ENCODE data around the gene COX7A2.

The COX7A2 gene

DNA sequence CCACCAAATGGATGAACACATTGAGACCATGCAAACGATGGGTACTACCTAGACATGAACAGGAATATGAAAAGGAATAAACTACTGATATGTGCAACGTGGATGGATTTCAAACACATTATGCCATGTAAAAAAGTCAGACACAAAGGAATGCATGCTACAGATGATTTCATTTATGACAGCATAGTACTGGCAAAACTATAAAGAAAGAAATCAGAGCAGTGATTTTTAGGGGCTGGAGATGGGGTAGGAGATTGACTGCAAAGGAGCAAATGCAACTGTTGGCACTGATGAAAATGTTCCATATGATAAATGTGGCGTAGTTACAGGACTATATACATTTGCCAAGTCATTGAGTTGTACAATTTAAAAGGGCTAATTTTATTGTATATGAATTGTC, 24.3 kb downstream of the COX7A2 start:
- no peak for DNase-seq

DNA sequence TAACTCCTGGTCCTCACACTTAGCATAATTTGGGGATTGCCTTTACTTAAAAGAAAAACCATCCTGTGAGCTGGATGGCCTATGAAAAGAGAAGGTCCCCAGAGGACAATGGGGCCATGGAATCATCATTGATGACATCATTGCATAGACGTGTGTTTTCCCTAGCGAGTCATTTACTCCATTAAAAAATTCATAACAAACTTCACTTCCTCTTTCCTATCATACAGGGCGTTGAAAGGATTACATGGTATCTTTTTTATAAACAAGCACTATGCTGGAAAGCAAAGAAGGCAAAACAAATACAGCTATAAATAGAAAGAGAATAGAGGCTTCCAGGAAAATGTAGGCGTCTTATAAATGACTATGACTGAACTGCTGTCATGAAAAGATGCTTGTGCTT, 26.4 kb downstream of the COX7A2 start:
- DNase-seq: no peak

DNA sequence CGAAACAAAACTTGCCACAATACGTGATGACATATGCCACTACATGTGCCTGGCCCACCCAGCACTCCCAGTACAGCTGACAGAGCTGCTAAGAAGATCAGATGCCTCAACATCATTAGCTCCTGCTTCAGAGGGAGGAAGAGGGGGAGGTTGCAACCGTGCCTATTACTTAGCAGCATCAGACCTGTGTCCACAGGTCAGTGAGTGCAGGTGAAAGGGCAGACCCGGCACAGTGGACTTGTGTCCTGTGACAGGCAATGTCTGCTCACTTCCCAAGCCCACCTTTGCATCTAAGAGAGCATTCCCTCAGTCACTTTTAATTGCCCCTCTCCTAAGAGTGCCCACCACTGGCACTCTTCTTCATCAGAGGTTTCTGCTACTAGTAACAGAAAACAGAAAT, 28.3 kb downstream of the COX7A2 start:
- no peak for DNase-seq

DNA sequence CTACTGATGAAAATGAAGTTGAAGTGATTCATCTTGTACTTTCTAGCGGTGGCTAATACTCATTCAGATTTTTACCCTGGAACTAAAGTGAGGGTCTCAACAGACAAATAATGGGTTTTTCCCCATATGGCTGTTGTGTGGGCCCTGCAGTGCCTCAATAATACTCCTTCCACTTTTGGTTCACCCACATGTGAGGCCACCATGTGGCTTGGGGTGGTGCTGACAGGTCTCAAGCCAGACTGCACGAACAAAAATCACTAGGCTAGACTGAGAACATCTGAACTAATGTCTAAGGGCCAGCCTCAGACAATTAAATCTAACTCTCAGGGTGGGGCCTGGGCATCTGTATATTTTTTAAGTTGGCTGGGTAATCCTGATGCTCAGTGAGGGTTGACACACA, 29.9 kb downstream of the COX7A2 start:
- DNase-seq: no peak

DNA sequence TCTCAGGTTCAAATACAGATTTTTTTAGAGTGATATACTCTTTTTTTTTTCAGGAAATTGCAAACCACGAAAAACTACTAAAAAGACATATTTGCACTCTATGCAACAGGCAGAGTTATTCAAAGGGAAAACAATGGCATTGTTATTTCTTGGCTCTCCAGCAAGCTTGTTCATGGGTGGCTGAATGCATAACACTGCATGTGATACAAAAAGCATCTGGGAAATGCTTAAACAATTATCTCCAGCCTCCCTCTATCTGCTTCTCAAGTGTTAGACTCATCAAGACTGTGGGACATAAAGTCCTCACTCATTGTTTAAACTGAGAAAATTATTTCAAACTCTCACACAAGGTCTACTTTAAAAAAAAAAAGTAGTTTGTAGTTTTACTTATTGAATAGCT, 30.5 kb downstream of the COX7A2 start:
- DNase-seq: no peak

DNA sequence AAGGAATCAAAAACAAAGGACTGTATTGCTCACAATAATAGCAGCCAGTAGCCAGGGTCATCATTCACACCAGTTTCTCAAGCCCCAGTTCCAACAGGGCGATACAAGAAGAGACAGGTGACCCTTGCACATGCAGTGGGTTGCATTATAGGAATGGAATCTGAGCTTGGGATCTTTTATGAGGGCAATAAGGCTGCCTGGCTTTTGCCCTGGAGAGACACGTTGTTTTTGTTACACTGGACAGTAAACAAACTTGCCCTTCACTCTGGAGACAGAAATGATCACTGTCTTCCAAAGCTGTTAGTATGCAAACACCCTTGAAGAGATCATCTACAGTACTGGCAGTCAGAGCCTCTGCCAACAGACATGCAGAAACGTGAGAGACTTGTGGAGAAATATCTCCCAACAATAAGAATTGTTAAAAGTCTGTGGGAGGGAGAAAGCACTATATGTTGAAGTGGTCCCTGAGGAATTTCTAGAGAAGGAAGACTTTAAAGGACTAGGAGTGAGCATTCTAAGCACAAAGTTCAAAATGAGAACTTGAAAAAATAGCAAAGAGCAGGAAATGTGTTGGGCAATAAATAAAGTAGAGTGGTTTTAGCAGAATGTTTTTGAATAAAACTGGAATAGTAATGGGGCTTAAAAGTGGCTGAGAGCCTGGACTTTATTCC, 31.5 kb downstream of the COX7A2 start:
- DNase-seq: no peak

DNA sequence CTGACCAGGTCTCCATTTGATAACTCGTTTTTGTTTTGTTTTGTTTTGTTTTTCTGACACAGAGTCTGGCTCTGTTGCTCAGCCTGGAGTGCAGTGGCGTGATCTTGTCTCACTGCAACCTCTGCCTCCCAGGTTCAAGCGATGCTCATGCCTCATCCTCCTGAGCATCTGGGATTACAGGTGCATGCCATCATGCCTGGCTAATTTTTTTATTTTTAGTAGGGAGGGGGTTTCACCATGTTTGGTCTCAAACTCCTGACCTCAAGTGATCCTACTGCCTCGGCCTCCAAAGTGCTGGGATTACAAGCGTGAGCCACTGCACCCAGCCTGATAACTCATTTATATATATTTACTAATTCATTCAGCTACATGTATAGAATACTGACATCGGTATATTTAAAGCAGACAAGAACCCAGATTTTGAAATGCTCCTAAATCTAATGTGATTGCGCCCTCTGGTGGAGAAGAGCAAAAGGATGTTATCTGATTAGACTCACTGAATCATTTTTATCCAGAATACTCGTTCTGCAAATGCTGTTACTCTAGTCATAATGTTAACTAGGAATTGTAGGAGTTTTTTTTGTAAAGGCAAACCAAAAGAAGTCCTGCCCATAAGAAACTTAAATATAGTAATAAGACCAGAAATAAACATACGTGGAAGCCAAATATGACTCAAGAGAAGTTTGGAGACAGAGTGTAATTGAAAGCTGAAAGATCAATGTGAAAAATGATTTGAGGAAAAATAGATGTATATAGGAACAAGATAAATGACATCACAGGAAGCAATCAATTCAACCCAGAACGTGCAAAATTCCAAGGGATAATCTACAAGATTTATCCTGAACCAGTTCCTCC, 32.5 kb downstream of the COX7A2 start:
- no peak for DNase-seq

DNA sequence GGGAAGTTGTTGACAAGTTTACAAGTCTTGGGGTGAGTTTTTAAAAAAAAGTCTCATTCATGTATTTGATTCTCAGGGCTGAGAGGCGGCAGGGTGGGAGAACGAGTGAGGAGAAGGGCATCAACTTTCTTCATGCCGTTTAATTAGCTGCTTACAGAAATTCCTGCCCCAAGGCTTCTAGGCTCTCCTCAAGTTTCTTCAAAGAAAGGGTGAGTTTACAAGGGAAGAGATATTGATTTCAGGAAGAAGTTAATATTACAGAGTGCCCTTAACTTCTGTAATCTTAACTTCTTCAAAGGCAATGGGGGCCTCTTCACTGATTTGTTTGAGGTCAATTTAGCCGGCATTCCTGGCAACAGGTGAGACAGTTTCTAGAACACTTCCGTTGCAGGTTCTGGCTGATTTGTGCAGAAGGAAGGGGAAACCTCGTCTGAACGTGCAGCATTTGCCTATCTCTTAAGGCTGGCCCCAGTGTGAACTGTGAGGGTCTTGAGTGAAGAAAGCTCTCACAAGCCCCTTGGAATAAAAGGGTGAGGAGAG, 34.3 kb downstream of the COX7A2 start:
- no peak for DNase-seq

DNA sequence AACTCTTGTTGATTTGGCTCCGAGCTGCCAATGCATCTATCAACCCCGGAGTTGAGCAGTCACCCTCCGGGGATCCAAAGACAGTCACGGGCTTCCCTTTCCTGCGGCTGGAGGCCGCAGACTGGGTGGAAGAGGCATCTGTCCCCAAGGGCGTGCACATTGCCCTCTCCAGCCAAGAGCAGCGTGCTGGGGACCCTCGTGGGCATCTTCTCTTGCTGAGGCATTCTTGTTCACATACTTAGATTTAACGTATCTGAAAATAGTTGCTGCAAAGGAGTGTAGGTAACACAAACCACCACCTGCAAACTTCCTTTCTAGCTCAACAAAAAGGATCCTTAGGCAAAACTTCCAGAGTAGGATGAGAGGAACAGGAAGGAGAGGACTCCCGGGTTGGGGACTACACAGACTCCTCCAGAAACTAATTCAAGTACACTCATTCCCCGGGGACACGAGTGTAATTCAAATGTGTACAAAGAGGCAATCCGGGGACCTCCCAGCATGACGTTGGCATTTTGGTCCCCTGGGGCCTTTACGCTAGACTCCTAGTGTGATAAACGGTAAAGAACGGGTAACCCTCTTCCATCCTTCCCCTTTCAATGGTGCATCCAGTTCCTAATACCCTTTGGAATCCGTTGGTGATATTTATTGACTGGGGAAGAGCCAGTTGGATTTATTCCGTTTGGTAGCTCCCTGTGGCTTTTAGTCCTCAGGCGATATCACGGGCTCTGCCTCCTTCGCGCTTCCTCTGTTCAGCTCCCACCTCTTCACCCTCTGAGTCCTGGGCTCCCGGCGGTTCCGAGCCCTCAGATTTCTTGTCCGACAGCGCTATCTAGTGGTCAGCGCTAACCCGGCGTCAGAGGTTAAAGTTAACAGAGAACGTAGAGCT, 35.1 kb downstream of the COX7A2 start:
- peak; percentile 41 for DNase-seq

DNA sequence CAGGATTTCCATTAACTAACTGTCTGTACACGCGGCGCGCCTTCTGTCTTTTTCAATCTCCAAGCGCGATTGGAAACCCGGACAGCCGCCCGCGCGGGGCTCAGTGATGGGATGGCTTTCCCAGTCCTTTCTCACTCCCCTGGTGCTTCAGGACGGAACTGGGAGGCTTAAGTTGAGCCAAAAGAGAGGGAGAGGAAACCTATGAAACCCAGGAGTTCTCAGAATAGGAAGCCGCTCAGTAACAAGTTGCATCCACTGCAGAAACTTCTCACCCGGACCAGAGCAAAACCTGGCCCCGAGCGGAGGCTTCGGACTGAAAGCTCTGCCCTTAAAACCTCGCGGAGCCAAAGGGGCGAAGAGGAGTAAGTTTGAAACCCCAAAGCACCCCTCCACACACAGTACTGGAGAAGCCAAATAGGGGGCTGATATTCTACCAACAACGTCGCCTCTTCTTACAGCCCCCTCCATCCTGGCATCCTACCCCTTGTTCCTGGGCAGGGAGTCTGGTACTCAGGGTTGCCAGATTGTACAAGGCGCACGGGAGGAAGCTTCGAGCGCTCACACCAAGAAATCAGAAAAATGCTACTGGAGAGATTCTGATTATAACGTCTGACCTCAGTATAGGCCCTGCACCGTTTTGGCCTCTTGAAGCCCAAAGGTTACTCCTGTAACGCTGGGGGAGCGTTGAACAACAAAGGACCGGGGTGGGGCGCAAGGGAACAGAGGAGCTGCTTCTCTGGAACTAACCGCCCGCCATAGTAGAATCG, 36.8 kb downstream of the COX7A2 start:
- DNase-seq: no peak

DNA sequence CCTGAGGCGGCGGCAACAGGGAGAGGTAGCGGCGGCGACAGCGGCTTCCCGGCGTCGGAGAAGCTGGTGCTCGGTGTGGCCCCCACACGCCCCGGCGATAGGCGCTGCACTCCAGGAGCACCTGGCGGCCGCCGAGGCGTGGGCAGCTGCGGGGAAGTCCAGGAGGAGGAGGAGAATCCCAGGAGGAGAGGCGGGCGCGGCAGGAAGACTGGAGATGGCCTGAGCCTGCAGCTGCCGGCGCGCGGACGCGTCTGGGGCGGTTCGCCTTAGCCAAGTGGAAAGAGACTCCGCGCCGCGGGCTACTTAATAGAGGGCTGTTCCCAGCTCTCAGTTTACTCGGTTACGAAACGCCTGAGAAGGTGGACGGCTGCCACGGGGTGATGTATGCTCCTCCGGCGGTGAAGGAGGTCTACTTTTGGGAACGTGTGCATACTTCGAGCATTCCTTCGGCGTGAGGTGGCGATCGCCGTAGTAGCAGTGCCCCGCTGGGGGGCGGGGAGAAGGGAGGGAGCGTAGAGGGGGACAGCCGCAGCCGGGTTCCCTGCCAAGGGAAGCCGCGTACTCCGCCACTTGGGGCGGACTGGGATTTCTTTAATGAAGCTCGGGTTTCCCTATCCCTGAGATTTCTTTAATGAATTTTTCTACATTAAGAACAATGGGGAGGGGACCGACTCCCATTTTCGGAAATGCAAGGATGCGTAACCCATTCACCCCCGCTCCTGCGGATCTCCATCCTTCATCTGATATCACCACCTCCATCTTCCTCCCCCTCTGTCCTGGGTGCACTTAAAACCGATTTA, 37.6 kb downstream of the COX7A2 start, which contains the start of gene COL12A1:
COL12A1 (minus strand) TSS at position 278 of the 800 bp plus-strand sequence. CDS start 3,261 bp downstream, outside the sequence.
- peak; percentile 41 for DNase-seq

DNA sequence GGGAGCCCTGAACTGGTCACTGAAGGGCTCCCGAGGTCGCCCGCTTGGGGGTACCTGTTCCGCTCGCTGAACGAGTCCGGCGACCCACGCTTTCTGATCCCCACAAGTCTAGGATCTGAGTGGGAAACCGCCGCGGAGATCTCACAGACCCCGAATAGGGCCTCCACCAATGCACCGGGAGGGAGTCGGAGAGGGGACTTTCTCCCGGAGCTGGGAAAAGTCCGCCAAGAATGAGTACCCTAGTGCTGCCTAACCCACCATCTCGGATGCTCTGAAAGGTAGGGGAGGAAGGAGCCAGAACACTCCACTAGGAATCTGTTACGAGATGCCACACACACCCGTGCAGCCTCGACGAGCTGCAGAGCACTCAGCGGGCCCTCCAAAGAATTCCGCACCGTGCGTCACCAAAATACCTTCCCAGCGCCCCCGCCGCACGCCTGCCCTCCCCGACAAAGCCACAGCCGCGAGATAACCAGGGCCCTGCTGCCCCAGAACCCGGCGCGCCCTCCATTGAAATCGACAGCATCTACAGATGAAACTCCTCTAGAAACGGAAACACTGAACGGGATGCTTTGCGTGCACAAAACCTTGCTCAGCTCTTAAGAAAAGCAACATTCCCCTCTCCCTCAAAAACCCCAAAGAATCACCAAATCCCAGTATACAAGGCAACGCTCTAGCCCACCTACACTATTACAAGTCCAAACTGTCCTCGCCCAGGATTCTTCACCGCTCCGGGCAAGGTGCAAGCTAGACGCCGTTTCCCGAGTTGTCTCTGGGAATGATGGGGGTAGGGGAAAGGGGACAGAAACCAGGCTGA, 38.4 kb downstream of the COX7A2 start:
- no peak for DNase-seq

DNA sequence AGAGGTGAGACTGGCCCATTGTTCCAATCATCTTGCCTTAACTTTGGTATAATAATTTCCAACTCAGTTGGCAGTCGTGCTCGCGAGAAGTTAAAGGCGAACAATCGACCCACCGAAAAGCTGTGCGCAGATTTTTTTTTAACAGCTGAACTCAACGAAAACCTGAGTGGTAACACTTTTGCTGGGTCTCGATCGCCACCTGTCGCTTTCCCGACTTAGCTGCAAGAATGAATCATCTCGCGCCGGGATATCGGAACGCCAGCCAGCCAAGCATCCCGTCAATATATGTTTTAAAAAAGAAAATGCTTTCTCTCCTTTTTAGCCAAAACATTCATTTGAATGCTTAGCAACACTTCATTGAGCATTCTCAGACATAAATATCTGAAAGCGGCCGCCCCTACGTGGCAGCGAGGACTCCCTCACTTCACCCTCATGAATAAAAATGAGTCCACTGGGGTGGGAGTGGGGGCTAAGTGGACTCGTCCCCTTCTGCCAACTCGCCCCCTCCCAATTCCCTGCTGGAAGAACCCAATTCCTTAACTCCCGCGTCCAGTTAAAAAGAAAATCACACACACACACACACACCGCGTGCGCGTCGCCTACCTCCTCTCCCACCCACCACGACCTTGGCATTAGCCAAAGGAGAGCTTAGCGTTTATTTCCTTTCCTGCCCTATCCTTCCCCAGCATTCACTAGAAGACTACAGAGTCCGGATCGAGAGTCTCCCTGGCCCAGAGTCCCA, 39.2 kb downstream of the COX7A2 start:
- peak; percentile 3 for DNase-seq

DNA sequence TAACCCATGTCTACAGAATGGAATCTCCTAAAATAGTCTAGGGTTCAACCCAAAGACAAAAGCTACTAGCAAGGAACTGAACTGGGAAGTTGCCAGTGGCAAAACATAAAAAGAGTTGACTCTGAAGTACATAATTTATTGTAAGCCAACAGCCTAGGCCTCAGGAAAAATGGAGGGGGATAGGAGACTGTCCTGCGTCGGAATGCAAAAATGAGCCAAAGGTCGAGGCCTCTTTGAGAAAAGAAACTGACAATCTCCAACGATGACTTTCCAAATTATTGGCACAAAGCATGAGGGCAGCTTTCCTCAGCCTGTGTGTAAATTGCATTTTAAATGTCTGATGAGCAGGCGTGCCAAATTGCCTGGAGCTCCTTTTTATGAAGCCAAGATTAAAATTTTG, 39.9 kb downstream of the COX7A2 start:
- DNase-seq: no peak

DNA sequence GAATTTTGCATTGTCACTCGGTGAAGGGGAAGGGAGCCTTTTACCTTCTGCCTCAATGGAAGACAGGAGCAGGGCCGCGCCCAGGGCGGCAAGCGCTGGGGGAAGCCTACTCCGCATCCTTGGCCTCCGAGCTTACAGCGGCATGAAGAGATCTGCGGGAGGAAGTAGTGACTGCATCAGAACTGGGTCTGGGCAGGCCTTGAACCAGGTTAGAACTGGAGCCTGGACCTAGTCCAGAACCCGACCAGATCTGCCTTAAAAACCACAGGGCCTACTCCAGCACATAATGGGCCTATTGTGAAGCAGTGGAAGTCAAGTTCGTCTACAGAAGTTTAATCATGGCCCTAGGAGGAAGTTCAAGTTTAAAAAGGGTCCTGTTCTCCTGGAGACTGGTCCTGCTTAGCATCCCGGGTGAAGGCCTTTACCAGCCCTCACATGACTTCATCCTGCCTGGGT, 40.9 kb downstream of the COX7A2 start:
- DNase-seq: no peak

DNA sequence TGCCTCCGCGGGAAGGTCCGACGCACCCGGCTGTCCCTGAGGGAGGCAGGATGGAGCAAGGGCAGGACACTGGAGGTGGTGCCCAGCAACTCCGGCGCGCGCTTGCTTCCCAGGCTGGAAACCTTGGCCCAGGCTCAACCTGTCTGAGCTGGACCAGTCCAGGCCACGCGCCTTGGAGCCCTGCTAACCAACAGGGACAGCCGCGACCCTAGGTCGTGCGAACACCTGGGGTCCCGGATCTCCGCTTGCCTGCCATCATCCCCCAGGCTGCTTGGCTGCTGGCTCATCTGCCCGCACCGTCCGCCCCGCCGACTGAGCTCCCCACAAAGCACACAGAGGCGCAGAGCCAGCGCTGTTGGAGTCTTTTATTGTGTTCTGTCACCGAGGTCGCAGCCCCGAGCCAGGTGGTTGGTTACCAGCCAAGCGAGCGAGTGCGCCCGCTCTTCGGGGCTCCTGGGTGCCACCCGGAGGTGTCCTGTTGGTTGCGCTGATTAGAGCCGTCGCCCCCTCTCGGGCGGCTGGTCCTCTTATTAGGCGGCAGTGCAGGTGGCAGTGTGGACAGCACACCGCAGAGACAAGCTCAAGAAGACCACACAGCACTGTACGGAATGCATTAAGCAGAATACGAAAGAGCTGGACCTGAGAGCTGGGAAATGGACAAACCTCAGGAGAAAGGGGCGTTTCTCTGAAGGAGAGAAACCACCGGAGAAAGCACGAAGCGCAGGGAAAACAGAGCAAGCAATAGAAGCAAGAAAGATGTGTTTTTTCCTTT, 41.5 kb downstream of the COX7A2 start:
- no peak for DNase-seq

DNA sequence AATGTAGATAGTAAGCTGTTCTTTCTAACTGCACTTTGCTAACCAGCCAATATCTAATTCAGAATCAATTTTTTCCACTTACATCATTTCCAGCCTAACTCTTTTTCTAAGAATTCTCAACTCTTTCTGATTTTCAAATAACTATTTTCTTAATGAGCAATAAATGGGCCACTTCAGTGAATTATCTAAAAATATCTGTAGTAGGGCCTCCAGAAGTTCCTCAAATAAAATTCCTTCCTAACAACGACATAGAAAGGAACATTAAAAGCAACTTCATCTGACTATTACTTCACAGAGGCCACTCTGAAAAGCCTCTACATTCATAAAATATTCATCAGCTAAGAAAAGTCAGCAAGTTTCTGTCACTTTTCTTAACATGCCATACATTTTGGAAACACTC, 42.6 kb downstream of the COX7A2 start:
- no peak for DNase-seq

DNA sequence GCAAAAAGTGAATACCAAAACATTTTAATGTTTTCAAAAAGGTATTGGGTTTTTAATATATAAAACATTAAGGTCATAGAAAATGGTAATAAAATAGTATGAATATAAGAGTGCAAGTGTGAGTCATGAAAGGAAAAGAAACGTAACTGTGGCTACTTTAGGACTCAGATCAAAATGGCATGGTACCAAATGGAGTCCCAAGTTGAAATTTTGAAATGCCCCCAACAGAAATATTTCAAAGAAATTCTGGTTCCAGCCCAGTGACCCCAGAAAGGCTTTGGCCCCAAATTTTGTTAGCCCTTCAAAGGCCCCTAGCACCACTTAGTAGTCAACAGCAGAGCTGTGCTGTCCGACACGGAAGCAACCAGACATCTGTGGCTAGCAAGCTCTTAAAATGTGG, 43.7 kb downstream of the COX7A2 start:
- no peak for DNase-seq

Data from DMS79 (cell line).